ENCODE results near the gene CPD. TPM values are rescaled to one million over a fixed set of nuclear protein-coding genes. Genes with fewer than 3 reads are reported as not detected.
A peak's percentile ranks its signal among the peaks of the same experiment; 100 is the strongest.
"Not testable (repeated sequence)": the region's sequence is repeated elsewhere in the genome, so short reads cannot be mapped to it uniquely, and the experiment has no call there.

The CPD gene
- total RNA-seq, 4 donors from 2014 or later: 36.9 to 63.6 (median 50.8) TPM

DNA sequence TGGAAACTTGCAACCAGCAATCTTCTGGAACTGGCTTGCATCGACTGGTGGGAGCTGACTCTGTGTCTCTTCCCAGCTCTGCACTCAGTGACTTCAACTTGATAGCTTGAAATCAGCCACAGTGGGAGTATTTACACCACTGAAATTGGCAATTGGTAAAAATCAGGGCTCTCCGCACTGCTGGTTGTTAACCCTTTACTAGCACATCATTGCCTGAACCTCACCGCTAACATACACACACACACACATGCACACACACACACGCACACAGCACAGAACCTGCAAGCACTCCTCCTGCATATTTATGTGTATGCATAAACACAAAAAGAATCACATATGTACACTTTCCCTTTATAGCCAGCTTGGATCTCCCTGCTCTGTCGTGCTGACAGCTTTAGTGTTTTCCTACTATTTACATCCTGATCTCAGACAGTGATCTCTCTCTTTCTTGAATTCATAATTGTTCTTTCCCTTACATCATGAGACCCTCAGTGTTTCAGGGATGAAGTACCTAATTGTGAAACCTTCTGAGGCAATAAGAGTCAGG lies 37.0 kb upstream of the CPD start:
- intact Hi-C loops (cut with DNase I): loop anchor here (10.0 kb wide), 1 partner anchor 113 kb away; no protein-coding TSS in a partner anchor
- peaks cover 19 to 48% (median 35%) of the 10 kb centered on the region in 3 donors for H3K4me1 ChIP-seq
- TF ChIP-seq, protein P1, sequence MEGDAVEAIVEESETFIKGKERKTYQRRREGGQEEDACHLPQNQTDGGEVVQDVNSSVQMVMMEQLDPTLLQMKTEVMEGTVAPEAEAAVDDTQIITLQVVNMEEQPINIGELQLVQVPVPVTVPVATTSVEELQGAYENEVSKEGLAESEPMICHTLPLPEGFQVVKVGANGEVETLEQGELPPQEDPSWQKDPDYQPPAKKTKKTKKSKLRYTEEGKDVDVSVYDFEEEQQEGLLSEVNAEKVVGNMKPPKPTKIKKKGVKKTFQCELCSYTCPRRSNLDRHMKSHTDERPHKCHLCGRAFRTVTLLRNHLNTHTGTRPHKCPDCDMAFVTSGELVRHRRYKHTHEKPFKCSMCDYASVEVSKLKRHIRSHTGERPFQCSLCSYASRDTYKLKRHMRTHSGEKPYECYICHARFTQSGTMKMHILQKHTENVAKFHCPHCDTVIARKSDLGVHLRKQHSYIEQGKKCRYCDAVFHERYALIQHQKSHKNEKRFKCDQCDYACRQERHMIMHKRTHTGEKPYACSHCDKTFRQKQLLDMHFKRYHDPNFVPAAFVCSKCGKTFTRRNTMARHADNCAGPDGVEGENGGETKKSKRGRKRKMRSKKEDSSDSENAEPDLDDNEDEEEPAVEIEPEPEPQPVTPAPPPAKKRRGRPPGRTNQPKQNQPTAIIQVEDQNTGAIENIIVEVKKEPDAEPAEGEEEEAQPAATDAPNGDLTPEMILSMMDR (IDR thresholded peaks at IDR 0.05): no peak
- no peak for TF ChIP-seq POLR2A (IDR thresholded peaks at IDR 0.05)

DNA sequence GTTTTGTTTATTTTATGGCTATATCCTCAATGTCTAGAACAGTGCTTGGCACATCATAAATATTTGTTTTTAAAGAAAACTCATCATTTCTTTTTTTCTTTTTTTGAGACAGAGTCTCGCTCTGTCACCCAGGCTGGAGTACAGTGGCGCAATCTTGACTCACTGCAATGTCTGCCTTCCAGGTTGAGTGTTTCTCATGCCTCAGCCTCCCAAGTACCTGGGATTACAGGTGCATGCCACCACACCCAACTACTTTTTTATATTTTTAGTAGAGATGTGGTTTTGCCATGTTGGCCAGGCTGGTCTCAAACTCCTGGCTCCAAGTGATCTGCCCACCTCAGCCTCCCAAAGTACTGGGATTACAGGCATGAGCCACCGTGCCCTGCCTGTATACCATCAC lies 35.5 kb upstream of the CPD start:
- H3K9me3 ChIP-seq, H3K4me3 ChIP-seq, H3K27me3 ChIP-seq, DNase-seq, H3K36me3 ChIP-seq: not testable (repeated sequence)
- 84 to 95% methylated on average over 3 of the region's 3 CpGs for WGBS, 2 donors
- H3K27ac ChIP-seq: peak overlapping the region in 2 of 4 donors; percentile 61 to 79
- H3K4me1 ChIP-seq: peaks cover 19 to 54% (median 35%) of the 10 kb centered on the region in 3 donors
- intact Hi-C loops (cut with DNase I): loop anchor here (10.0 kb wide), 1 partner anchor 112 kb away; no protein-coding TSS in a partner anchor

More for the DNA sequence above, 37.0 kb upstream of the CPD start:
- DNase-seq: no peak
- Histone ChIP-seq H3K27me3 (no peaks in the 10 kb centered on the region), H3K4me3 (no peak overlapping the region), H3K9me3 (no peaks in the 10 kb centered on the region), H3K36me3 (no peaks in the 10 kb centered on the region), H3K27ac (peak overlapping the region in 2 of 4 donors; percentile 53 to 61)
- WGBS, 2 donors: 82 to 83% methylated on average over 5 of the region's 5 CpGs

DNA sequence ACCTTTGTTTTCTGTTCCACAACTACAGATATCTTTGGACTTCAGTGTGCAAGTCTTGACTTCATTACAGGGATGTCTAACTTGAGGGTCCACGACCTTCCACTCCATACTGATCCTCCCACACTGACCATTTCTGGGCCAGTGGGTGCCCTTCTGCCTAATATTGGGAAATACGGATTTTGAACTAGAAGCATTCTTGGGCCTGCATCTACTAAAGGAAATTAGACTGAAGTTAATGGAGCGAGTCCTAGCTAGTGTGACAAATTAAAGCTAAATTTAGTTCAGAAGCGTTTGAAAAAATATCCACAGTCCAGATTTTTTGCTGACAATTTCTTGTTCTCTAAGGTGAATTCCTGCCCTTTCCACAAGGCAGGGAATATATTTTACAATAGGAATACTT lies 34.9 kb upstream of the CPD start:
- peaks cover 19 to 59% (median 35%) of the 10 kb centered on the region in 3 donors for H3K4me1 ChIP-seq
- TF ChIP-seq POLR2A (IDR thresholded peaks at IDR 0.05): no peak
- TF ChIP-seq, protein P1 (IDR thresholded peaks at IDR 0.05): no peak
- H3K27ac ChIP-seq: peak overlapping the region; percentile 61 to 85 (median 70)
- H3K4me3 ChIP-seq: no peak overlapping the region
- no peaks in the 10 kb centered on the region for H3K36me3 ChIP-seq
- intact Hi-C loops (cut with DNase I): loop anchor here (10.0 kb wide), 1 partner anchor 111 kb away; no protein-coding TSS in a partner anchor
- no peak for DNase-seq
- WGBS, 2 donors: 77 to 81% methylated on average over 4 of the region's 4 CpGs
- no peaks in the 10 kb centered on the region for H3K9me3 ChIP-seq
- H3K27me3 ChIP-seq: no peaks in the 10 kb centered on the region

DNA sequence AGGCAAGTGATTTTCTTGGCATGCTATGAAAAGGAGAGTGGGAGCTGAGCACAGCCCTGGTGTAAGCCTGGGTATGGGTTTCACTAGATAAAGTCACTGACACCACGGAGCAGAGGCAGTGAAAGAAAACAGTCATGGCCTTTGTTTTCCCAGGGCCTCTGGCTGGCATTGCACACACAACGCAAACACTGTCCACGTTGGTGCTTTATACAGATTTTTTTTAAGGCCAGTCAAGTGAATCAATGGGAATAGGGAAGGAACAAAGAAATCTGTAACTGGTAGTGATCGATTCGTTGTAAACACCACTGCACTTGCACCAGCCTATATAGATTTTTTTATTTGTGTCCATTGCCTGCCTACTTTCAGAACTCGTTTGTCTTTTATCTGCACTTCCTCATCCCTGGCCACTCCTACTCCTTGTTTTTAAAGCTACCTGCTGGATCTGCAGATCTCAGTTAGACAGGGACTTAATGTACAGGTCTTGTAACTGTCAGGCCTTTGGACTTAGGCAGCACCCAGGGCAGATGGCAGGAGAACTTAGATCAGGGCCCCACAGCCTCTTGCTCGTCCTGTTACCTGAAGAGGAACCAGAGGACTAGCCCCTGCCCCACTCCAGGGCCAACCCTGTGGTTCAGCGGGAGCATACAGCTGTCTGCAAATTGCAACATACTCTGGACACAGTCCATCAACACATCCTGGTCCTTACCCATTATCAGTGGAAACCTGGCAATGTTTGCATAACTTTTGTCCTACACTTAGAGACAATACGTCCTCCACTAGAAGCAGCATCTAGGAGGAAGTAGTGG lies 34.2 kb upstream of the CPD start:
- Histone ChIP-seq H3K36me3 (no peaks in the 10 kb centered on the region), H3K27me3 (no peaks in the 10 kb centered on the region), H3K27ac (peak overlapping the region; percentile 61 to 85 (median 70)), H3K4me1 (peaks cover 19 to 59% (median 35%) of the 10 kb centered on the region in 3 donors), H3K4me3 (peak overlapping the region in 1 of 4 donors; percentile 7), H3K9me3 (no peaks in the 10 kb centered on the region)
- intact Hi-C loops (cut with DNase I): loop anchor here (10.0 kb wide), 1 partner anchor 110 kb away; no protein-coding TSS in a partner anchor
- 30 to 42% methylated on average over 7 of the region's 9 CpGs for WGBS, 2 donors
- TF ChIP-seq POLR2A (IDR thresholded peaks at IDR 0.05): no peak
- TF ChIP-seq, protein P1 (IDR thresholded peaks at IDR 0.05): no peak
- DNase-seq: no peak

DNA sequence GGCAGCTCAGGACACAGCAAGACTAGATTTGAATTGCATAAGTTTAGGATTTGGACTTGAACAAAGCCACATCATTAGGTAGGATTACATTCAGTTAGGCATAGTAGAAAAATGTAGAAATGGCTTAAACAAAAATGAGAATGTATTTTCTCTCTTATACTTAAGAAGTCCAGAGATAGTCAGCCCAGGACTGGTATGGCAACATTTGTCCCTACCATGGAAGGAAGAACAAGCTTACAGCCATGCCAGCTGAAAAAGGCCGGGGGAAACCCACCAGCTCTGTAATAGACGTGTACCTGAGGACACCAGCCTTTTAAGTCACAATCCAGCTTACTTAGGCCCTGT lies 33.7 kb upstream of the CPD start:
- peak overlapping the region; percentile 48 to 85 (median 70) for H3K27ac ChIP-seq
- TF ChIP-seq, protein P1 (IDR thresholded peaks at IDR 0.05): no peak
- no peak for TF ChIP-seq POLR2A (IDR thresholded peaks at IDR 0.05)
- DNase-seq: no peak
- H3K4me3 ChIP-seq: no peak overlapping the region
- H3K4me1 ChIP-seq: peaks cover 19 to 54% (median 32%) of the 10 kb centered on the region in 3 donors
- no peaks in the 10 kb centered on the region for H3K27me3 ChIP-seq
- H3K36me3 ChIP-seq: no peaks in the 10 kb centered on the region
- WGBS, 2 donors: 63 to 67% methylated on average over 2 of the region's 2 CpGs
- intact Hi-C loops (cut with DNase I): loop anchor here (10.0 kb wide), 1 partner anchor 110 kb away; no protein-coding TSS in a partner anchor
- H3K9me3 ChIP-seq: no peaks in the 10 kb centered on the region
